Cerebellar nuclear complex (tissue), 1 donor: ENCODE data around the gene WBP4.
"Not testable (repeated sequence)": the region's sequence is repeated elsewhere in the genome, so short reads cannot be mapped to it uniquely, and the experiment has no call there.

Source experiments
- DNase-seq, 2 experiments: peaks; one replicate each; lab custom pipeline; 2025; lab: John Stamatoyannopoulos, UW

WBP4 gene, protein sequence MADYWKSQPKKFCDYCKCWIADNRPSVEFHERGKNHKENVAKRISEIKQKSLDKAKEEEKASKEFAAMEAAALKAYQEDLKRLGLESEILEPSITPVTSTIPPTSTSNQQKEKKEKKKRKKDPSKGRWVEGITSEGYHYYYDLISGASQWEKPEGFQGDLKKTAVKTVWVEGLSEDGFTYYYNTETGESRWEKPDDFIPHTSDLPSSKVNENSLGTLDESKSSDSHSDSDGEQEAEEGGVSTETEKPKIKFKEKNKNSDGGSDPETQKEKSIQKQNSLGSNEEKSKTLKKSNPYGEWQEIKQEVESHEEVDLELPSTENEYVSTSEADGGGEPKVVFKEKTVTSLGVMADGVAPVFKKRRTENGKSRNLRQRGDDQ

DNA sequence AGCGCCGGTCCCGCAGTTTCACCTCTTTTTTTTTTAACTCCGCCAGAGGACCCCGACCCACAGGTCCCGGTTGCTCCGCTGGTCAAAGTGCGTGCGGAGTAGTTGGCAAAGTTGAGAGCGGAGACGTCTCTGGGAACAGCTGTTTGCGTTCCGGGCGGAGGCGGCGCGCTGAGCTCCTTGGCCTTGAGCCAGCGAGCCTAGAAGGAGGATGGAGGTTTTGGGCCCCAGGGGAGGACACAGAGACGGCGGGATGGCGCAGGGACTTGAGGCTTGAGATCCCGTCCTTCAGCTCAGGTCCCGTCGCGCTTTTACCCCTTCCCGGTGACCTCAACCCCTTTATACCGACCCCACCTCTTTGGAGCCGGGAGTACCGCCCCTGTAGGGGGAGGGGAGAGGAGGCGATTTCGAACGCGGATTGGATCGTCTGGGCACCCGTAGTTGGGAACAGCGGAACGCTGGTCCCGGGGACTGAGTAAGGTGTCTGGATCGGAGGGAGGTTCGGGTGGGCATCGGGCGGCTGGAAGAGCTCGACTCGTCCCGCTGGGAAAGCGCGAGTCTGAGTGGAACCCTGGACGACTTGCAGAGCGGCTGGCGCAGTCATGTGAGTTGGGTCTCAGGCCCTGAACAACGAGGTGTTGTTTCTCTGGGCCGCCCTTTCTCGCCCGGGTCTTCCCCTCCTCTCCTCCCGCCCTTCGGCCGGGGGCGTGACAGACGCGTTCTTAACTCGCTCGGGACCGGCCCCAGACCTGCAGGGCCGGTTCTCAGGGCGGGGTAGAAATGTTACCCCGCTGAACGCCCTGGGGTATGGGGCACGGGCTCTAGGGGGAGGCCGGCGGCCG, at the start of gene WBP4:
Gene WBP4 (plus strand): TSS at position 435 of the 839 bp plus-strand sequence. CDS start 165 bp downstream, at position 600.
- peak in 1 of 2 experiments; percentile 64 for DNase-seq

DNA sequence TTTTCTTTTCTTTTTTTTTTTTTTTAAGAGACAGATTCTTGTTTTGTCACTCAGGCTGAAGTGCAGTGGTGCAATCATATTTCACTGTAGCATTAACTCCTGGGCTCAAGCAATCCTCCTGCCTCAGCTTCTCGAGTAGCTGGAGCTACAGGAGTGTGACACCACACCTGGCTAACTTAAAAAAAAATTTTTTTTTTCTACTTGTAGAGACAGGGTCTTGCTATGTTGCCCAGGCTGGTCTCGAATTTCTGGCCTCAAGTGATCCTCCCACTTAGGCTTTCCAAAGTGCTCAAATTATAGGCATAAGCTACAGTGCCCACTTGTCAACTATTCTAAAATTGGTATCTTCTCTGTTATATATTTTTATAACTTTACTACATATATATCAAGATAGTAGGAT, 48.8 kb upstream of the WBP4 start:
- DNase-seq = no peak

DNA sequence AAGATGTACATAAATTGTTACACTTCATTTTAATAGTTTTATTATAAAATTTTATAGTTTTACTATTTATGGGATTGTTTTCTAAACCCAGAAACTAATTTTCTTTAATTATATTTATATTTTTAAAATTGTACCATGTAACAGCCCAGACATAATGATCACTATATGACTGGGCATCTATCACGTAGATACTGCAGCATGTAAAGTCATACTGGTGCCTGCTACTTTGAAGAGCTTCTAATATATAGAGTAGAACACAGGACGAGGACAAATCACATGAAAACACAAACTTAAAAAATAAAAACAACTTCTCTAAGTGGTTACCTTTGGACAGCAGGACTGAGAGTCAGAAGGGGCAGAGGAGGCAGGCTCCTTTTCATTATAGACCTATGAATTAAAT, 47.5 kb upstream of the WBP4 start:
- no peak for DNase-seq

DNA sequence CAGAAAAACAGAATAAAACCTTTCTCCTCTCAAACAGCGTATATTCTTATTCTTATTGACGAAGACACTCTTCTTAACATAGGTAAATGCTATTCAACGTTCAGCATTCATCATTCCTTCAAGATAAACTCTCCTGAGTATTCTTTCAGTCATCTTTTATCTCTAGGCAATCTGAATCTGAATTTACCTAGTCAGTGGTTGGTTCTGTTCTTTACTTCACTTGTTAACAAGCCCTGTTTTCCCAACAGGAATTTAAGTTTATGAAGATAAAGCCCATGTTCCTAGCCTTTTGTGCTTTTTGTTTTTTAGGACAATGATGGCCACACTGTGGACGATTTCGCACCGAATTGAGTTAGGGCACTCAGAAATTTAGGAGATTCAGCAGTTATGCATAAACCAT, 45.4 kb upstream of the WBP4 start:
- no peak for DNase-seq

DNA sequence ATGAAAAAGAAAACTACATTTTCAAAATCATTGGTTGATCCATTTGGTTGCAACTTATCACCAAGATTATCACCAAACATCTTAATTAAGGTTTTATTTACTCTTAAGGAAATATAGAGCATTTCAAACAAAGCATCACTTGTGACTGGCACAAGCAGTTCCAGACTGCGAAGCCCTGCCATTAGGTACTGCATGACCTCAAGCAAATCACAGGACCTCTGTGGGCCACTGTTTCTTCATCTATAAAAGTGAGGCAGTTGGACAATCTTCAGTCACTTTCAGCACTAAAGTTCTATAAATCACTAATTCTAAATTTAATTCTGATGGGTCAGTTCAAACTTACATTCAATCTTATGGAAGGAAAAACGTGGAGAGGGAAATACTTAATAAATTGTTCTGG, 44.1 kb upstream of the WBP4 start:
- no peak for DNase-seq

DNA sequence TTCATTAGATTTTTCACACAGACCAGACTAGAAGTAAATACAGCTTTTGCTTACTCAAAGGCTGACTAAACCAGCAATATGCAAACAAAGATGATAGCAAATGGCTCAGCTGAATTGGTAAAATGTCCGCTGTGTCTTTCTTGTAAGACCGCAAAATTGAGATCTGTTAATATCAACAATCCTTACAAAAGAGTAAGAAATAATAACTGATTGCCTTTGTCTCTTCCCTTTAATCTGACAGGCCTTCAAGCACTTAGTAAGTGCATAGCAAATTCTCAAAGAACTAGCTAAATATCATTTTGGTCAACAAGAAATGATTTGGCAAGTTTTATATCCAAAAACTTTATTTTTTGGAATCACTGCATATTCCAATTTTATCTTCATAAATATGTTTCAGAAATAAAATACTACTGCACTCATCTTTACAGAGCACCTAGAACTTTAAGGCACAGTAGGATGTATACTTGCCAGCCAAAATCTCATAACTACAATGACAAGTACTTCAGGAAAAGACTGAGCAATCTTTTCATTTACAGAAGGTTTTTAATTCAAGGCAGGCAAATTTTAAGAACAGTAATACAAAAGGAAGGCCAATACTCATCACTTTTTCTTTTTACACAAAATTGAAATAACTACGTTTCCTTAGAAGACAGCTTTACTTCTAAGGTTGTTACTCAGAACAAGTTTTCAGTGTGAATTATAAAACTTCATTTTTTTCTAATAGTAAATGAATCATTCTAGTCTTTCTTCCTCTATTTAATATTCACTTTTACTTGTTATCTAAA, 43.3 kb upstream of the WBP4 start:
- no peak for DNase-seq

DNA sequence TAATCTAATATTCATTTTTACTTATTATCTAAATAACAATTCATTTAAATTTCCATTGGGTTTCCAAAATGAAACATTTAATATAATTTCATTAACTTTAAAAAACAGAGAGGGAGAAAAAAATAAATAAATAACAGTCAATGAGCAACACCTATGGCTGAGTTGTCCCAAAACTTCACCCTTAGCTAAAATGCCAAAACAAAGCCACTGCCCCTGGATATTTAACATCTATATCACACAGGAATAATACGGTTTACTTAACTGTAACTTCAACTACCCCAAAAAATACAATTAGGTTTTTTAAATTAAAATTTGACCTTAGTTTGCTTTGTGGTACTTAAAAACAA, 42.7 kb upstream of the WBP4 start:
- no peak for DNase-seq

DNA sequence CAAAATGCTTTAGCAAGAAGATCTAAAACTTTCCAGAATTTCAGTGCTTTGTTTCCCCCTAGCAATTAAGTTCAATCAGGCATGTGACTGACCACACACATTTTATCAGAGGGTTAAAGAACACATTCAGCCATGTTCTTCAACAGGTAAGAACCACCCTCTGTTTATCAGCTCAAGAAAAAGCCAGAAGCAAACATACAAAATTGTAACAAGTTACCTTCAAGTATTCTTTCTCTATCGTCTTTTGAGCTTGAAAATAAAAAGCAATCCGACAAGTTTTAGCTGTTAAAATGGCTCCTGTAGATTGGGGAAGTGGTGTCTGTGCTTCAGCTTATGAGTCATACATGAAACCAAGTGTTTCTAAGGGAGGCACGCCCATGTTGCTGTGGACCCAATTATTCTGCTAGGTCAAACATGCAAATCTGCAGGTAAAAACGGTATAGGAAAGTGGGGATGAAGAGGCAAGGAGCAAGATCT, 42.3 kb upstream of the WBP4 start, which contains the start of gene ELF1:
Gene ELF1 (minus strand): TSS at position 306 of the 477 bp plus-strand sequence. CDS start 37,262 bp downstream, outside the sequence.
- no peak for DNase-seq

DNA sequence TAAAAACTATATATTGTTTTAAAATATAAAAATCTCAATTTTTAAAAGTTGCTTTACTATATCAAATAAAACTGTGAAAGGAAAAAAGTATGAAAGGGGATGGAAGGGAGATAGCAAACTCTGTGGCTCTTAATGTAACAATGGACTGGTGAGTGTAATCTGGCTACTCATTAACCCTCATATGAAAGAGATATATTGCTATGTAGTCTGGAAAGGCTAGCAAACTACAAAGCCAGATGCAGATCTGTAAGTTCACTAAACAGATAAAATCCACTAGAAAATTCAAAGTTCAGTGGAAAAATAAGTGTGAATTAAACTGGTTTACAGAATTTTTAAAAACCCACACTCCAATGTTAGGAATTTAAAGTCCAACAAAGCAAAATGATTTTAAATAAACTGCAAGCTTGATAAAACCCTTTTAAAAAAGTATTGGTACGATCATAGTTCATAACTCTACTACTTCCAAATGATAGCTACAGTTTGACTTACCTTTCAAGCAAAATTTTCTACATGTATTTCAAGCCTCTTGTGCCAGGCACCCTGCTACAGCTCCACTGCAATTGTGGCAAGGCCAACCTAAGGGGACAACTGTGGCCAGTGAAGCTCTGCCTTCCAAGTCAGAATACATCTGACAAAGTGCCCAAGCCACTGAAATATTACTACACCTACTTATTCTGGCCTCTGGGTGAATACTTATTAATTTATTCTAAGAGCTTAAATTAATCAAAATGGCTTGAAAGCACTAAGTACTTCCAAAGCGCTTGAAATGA, 41.5 kb upstream of the WBP4 start:
- DNase-seq = no peak

DNA sequence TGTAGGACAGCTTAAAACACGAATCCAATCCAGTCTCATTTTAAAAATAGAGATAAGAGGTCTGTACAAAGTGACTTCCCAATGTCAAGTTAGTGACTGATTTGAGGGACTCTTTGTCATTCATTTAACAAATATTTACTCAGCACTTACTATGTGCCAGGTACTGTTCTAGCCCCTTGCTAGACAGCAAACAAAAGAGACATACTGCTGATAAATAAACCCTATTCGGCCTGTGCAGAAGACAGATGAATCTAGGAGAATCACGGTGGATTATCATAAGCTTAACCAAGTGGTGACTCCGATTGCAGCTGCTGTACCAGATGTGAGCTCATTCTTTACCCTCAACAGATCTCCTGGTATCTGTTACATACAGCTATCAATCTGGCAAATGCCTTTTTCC, 35.8 kb upstream of the WBP4 start:
- DNase-seq = no peak

DNA sequence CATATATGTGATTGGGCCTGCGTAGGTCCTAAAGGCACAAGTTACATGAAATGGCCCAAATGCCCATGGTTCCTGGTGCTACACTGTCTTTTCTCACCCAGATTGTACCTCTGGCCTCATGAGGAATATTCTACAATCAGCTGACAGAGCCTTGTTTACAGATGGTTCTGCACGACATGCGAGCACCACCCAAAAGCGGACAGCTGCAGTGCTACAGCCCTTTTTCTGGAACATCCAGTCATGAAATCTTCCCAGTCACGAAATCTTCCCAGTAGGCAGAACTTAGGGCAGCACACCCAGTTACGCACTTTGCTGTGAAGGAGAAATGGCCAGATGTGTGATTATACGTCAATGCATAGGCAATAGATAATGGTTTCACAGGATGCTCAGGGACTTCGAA, 34.5 kb upstream of the WBP4 start:
- no peak for DNase-seq

DNA sequence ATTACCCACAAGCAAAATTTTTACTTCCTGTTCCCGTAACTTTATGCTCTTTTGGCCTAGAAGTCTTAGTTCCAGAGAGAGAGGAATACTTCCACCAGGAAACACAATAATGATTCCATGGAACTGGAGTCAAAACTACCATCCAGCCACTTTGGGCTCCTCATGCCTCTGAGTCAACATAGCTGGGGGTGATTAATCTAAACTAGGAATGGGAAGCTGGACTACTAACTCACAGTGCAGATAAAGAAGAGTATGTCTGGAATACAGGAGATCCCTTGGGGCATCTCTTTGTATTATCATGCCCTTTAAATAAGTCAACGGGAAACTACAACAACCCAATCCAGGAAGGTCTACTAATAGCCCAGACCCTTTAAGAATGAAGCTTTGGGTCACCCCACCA, 33.3 kb upstream of the WBP4 start:
- no peak for DNase-seq

DNA sequence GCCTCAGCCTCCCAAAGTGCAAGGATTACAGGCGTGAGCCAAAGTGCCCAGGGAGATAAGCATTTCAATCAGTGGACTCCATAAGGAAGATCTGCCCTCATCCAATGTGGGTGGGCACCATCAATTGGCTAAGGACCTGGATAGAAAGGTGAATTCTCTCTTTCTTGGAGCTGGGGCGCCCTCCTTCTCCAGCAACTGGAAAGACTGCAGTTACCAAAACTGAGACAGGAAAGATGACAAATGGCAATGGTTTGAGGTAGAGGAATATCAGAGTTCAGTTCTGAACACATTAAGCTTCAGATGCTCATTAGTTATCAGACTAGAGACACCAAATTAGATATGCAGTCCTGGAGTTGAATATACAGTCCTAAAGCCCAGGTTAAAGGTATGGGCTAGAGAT, 31.7 kb upstream of the WBP4 start:
- DNase-seq = no peak

DNA sequence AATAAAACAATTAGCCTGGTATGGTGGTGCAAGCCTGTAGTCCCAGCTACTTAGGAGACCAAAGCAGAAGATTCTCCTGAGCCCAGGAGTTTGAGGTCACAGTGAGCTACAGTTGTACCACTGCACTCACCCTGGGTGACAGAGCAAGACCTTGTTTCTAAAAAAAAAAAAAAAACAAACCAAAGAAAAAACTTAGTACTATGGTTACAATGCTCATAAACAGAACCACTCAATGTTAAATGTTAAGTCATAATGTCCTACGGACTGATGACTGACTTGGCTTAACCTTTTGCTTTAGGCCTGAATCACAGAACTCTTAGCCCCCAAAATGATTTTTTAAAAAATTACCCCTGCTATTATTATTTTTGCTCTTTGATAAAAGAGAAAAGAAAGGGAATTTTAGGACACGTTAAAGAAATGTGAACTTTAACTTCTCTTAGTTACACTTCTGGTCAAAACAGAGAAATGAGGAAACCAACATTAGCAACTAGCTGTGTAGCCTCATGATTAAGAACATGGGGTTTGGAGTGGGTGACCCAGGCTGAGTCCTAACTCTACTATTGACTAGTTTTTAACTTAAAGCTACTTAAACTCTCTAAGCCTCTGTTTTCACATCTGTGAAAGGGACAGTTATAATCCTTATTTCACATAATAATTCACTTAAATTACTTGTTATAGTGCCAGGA, 28.5 kb upstream of the WBP4 start:
- no peak for DNase-seq

DNA sequence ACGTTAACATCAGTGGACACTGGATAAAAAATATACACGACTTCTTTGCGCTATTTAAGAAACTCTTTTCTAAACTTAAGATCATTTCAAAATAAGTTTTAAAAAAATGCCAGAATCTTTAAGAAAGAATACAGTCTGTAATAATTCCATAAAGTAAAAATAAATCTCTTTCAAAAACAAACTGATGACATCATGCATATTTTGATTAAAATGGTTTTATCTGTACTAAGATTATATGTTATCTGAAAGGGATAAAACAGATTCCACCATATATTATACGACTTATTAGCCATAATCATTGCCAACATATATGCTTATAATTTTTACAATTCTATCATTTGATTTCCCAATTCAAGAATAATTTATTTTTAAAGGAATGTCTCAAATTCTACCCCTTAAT, 26.9 kb upstream of the WBP4 start:
- no peak for DNase-seq

DNA sequence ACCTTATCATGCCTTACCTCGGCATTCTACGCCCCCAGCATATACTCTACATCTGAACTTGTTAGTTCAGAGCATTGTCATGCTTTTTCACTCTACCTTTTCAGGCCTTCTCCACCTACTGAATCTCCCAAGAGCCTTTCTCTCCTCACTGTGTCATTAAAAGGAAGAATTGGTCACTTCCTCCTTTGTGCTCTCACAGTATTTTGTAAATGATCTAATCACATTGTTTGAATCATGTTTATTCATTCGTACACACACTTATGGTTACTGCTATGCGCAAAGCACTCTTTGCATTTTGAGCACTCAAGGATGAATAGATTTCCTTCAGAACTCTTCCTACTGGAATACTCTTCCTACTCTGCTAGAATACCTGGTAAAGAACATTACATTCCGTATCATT, 26.4 kb upstream of the WBP4 start:
- DNase-seq = no peak

DNA sequence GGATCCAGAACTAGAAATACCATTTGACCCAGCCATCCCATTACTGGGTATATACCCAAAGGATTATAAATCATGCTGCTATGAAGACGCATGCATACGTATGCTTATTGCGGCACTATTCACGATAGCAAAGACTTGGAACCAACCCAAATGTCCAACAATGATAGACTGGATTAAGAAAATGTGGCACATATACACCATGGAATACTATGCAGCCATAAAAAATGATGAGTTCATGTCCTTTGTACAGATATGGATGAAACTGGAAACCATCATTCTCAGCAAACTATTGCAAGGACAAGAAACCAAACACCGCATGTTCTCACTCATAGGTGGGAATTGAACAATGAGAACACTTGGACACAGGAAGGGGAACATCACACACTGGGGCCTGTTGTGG, 24.8 kb upstream of the WBP4 start:
- DNase-seq = not testable (repeated sequence)

DNA sequence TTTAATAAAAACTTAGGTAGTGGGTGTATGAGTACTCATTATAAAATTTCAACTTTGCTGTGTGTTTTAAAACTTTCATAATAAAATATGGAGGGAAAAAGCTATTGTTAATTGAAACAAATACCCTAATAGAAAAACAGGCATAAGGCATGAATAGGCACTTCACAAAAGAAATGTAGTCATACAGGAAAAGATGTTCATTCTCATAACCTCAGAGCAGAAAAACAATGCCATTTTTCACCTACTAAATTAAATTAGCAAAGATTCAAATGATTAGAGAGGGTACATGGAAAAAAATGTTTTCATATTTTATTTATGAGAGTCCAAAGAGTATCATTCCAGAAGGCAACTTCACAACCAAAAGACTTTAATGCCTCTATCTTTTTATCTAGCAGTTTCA, 21.6 kb upstream of the WBP4 start:
- no peak for DNase-seq

DNA sequence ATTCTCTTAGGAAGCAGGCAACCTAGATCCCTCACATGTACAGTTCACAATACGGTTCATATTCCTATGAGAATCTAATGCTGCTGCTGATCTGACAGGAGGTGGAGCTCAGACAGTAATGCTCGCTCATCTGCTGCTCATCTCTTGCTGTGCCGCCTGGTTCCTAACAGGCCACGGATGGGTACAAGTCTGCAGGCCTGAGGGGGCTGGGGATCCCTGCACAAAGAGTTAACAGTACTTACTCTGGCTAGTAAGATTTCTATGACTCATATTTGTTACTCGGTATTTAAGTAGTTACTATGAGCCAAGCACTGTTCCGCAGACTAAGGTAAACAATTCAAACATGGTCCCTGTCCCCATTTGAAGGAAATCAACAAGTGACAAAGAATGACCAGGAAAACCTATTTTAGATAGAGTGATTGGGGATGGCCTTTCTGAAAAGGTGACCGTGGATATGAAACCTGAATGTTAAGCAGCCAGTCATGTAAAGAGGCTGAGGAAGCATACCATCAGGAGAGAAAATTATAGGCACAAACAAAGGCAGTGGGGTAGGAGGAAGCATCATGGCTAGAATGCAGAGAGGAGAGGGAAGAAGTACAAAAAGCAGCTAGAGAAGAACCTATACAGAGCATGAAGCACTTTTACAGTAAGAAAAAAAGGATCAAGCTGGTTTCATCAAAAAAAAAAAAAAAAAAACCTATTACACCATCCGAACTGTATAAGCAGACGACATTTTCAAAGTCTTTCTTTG, 20.6 kb upstream of the WBP4 start:
- no peak for DNase-seq

DNA sequence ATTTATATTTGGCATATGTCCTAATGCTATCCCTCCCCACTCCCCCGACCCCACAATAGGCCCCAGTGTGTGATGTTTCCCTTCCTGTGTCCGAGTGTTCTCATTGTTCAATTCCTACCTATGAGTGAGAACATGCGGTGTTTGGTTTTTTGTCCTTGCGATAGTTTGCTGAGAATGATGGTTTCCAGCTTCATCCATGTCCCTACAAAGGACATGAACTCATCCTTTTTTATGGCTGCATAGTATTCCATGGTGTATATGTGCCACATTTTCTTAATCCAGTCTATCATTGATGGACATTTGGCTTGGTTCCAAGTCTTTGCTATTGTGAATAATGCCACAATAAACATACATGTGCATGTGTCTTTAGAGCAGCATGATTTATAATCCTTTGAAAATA, 18.9 kb upstream of the WBP4 start:
- DNase-seq = not testable (repeated sequence)
